ENCODE data around the gene KIF16B.

The KIF16B gene

DNA sequence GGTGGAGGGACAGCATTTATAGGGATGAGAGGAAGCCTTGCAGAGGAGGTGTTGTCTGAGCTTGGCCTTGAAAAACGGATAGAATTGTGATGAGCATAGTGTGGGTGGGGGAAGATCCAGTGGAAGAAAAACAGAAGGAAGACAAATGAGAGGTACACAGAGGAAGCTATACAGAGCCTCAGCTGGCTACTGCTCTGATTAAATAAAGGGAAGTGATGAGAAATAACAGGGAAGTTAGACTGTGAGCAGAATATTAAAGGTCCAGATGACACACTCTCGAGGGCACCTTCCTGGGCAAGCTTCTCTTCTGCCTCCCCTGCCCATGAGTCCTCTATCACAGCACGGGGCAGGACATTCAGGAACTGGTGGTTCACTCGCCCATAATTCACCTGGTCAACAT is 182.3 kb downstream of the KIF16B start:
- no peak for DNase-seq

DNA sequence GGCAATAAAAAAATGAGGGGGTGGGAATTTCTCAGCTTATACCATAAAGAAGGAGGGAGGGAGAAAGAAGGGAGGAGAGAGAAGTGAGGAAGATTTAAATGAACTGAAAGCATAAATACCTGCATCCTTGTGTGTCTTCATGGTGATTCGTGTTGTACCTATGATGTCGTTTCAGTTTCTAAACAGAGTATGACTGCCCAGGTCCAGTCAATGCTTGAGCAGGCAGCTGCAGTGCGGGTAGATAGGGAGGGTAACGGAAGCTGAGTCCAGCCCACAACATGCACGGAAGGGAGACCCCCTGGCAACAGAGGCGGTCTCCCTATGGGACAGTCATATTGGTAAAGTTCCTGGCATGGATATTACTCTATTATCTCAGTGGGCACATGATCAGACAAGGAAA is 184.5 kb downstream of the KIF16B start:
- DNase-seq, result no peak

DNA sequence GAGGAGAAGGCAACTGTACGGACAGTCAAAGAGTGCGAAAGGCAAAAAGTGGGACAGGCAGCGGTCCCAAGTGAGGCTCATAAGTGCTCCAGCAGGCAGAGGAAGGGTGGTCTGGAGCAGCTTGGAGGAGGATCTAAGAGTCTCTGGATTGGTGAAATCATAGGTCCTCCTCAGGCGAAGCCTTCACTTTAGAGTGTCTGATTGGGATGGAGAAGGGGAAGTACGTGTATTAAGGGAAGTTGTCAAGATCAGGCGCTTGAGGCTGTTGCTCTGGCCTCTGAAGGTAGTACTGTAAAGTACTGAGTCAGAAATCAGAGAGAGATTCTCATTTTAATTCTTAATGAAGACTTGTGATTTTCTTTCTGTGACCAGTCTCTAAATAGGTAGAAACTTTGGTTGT is 185.6 kb downstream of the KIF16B start:
- no peak for DNase-seq

DNA sequence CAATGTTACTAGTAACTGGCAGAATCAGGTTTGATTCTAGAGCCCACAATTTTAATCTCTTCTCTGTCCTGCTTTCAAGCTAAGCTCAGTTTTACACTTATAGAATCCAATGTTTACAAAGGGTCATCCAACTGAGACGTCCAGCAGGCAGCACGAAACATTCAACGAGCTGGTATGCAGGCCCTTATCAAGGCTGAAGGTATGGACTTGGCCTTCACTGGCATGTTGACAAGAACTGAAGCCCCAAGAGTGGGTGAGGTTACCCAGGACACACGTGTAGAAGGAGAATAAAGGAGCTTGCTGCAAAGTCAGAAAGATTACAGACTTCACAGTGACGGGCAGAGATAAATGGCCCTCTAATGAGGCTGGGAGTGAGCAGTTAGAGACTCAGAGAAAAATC is 187.4 kb downstream of the KIF16B start:
- no peak for DNase-seq

DNA sequence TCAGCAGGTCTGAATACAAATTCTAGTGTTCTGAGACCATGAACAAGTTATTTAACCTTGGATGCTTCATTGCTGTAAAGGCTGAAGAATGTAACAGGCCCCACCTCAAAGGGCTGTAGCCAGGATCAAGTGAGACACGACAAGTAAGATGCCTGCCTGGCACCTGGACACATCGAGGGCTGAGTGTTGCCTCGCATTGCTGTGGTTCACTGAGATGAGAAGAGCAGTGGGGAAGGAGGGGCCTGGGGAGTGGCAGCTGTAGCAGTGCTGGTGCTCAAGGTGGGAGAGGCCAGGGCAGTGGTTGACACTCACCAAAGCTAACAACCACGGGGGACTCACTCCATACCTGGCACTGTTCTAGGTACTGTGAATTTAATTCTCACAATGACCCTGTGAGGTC is 187.8 kb downstream of the KIF16B start:
- DNase-seq, result no peak

DNA sequence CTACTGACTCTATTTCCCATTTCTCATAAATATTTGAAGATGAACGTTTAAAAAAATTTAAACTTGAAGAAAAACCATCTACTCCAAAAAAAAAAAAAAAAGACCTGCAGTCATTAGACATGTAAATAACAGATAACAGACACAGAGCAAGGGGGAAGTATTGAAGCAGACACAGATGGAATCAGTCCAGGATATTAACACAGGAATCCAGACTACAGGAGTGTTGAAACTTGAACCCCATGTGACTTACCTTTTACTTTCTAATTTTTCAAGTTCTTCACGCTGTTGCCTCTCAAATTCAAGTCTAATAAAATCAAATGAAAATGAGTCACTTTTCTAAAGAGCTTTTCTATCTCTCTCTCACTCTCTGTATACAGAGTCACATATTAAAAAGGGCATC is 191.8 kb downstream of the KIF16B start:
- no peak for DNase-seq

DNA sequence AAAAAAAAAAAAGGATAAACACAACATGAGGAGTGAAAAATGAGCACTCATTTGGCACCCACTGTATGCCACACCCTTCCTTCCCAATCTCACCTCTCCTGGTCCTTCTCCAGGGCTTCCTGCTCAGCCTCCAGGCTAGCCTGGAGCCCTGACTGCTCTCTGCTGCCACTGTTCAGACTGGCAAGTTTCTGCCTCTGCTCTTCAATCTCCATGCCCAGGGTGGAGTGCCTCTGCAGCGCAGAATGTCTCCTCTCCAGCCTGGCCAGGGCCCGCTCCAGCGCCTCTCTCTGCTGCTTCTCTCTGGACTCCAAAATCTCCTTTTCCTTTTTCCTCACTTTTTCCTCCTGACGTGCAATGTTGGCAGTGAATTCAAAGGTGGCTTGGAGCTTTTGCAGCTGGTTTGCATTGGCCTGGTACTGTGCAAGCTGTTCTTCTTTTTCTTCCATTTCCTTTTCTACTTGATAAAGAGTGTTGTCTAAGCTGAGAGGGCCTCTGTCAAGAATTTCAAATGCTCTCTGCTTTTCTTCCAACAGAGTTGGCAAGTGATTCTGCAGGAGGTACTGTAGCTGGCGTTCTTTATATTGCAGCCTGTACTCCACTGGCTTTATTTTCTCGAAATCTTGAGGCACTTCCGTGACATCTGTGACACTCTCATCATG is 194.4 kb downstream of the KIF16B start:
- no peak for DNase-seq

DNA sequence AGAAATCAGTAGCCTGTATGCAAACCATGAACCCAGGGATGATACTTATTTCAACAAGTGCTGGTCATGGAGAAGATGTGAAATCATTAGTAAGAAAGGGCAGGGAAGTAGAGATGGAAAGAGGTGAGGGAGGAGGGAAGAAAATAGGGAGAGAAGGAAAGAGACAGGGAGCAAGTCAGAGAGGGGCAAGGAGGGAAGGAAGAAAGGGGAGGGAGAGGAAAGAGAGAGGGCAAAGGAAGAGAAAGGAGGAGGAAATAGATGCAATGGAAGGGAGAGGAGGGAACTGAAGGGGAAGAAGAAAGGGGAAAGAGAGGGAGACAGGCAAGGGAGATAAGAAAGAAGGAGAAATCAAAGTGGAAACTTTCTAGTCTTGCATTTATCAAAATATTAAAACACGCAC is 195.1 kb downstream of the KIF16B start:
- no peak for DNase-seq

DNA sequence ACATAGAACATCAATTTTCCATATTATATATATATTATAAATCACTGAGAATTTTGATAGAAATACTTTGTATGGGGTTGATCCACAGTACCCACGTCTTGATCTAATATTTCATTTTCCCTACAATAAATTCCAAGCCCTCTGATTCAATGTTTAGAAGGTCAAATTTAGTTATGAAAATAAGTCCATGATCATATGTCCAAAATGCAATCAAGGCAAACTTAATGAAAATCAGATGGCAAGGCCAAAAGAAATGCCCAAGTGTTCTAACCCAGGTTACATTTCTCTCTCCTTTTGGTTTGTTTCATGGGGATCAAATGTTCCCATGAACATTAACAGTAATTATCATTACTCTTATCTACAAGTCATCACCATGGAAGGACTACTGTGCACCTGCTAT is 203.8 kb downstream of the KIF16B start:
- DNase-seq, result no peak

DNA sequence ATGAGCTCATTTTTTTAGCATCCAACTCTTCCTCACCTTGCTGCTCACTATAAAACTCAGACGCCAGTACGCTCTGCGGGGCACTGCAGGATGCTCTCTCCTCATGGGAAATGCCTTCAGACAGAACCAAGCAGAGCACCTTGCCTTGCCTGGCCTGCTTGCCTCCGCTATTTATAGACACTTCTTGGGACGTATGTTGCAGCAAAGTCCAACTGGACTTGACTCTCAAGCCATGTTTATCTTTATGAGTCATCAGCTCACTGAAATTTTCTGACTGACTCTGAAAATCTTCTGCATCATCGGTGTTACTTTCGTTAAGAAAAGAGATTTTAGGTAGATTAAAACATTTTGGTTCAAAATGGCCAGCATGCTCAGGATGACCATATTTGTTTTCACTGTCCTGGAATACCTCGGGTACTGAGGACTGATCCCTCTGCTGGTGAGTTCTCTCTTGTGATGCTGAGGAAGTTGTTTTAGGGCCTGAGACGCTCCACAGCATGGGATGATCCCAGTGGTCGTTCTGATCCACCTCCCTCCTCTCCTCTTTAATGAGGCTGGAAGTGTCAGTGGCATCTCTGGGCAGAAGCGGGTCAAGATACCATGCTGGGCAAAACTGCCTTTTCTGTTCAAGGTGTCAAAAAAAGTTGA is 204.5 kb downstream of the KIF16B start:
- DNase-seq, result no peak

DNA sequence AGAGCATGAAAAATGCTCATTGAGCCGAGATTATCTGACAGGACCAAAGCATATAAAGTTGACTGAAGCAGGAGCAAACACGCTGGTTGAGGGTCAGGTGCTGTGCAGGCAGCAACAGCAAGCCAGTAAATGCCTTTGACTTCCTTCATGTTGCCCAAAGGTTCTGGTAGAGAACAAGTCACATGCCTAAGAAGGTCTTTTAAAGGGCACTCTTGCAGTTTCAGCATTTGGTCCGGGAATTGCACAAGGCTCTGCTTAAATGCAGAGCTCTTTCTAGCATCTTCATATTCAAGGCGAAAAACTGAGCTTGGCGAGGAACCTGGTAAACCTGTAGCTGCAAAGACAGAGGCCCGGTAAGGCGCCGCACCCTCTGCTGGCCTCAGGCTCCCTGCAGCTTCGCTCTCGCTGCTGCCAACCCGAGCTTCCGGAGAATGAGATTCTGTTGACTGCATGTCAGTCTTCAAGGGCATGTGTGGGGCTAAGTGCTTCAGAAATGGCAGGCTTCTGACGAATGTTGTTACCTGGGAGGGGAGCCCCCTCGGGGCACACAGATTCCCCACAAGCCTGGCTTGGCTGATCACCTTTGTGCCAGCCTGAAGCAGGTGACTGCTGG is 205.2 kb downstream of the KIF16B start:
- DNase-seq, result no peak

DNA sequence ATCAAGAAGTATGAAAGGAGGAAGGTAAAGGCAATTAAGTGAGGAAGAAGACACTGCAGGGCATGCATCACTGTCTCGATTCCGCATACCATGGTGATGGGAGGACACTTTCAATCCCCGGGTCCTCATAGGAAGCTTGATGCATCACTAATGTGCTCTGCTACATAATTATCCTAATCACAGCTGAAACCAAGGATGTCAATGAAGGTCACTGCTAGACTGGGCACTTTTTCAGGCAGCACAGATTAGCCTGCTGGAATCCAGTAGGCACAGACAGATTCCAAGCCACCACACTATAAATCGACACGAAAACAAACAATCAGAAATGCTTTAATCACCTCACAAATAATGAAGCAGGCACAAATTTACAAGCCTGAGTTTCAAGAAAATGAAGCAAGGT is 206.7 kb downstream of the KIF16B start:
- DNase-seq, result no peak

DNA sequence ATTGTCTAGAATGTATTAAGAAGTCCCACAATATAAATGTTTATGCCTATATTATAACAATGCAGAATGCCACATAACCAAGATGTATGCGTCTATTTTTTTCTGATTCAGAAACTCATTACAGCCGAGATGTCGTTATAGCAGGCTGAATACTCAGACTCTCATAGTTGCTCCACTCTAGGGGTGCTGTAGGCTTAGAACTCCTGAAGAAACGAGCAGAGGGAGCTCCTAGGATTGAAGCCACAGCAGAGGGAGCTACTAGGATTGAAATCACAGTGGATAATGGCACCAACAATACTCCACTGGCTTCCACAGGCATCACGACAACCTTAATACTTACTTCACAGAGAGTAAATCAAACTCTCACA is 208.9 kb downstream of the KIF16B start:
- no peak for DNase-seq

DNA sequence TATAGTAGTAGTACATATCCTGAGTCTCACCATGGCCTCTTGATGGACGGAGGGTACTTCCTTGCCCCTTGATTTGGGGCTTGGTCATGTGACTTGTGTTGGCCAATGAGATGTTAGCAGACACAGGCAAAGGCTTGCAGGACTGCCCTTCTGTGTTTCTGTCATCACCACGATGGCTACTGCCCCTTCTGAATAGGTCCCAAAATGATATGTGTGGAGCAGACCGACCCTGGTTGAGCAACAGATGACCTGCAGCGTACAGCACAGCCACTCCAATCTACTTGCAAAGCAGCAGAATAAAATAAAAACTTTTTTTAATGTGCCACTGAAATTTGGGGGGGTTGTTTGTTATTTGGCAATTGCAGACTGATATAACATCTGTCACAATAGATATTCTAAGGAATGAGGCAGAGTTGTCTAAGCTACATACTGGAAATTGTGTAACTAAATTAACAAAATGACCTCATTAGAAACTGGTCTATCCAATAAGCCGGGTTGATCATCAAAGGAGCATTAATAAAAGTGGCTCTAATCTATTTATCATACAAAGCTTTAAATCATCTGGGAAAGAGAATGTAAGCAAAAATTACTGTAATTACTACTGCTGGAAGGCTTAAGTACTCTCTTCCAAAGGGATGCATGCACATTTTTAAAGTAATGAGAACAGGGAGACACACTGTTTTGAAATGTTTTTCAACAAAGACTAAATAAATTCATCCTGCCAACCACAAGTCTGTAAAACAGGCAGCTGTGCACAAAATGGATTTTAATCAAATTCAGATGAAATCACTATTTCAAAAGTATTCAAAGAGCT is 209.5 kb downstream of the KIF16B start:
- no peak for DNase-seq

DNA sequence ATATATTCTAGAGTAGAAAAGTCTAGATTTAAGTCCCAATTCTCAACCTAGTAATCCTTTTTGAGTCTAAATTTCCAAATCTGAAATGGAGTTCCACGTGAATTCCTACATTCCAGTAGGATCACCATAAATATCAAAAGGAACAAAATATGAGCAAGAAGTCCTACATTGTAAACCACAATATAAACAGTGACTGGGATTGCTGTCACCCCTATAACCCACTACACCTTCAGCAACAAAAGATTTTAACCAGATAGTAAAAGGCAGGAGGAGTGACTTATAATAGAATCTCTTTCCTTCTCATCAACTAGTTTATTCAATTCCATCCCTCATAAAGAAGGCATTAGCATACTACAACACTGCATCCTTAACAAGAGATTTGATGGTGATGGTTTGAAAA is 210.6 kb downstream of the KIF16B start:
- no peak for DNase-seq

DNA sequence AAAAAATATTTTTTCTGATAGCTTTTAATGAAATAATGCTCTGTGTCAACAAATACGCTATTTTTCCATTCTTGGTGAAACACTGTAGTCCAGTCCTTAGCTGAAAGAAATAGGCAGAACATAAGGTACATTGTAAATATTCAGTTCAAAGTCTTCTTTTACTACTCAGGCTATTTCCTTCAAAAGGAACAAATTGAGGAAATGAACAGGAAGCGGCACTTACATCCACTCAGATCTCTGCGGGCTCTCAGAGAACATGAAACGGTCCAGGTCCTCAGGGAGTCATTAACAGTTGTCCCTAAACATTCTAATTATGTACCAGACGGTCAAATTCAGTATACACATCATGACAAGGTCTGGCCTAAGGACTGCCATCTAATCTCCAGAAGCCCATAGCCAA is 212.6 kb downstream of the KIF16B start:
- DNase-seq, result no peak

DNA sequence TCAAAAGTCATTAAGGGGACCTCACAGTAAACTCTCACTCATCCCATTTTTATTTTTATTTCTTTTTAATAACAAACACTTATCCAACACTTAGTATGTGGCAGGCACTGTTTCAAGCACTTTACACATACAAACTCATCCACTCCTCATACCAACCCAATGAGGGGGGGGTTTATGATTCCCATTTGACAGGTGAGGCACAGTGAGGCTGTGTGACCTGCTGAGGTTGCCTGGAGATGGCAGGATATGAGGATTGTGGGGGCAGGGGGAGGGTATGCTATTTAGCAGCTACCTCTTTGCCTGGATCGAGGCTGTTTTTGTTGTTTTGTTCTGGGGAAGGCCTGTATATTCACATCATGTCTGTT is 219.8 kb downstream of the KIF16B start:
- no peak for DNase-seq

DNA sequence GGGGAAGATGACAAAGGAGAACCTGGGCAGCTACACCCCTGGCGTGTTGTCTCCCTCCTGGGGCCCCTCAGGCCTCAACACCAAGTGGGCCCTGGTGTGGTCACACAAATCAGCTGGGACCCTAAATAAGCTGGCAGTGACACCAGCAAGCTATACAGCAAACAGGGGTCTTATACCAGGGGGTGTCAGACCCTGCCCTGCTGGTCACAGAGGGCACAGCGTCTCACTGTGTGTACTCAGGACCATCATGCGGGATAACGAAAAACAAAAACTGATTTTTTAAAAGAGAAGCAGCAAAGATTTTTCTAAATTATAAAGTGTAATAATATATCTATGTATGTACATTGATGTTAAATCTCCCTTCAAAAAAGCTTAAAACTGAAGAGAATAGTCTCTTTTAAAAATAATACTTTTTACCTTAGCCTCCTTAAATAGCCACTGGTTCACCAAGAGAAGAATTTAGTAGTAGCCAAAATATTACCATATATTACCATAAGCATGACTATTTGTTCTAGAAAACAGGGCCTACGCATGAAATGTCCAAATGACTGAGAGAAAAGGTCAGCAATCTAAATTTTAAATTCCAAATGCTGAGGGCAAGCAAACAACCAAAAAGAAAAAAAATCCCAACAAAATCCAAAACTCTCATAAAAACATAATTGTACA is 220.4 kb downstream of the KIF16B start:
- DNase-seq, result no peak

DNA sequence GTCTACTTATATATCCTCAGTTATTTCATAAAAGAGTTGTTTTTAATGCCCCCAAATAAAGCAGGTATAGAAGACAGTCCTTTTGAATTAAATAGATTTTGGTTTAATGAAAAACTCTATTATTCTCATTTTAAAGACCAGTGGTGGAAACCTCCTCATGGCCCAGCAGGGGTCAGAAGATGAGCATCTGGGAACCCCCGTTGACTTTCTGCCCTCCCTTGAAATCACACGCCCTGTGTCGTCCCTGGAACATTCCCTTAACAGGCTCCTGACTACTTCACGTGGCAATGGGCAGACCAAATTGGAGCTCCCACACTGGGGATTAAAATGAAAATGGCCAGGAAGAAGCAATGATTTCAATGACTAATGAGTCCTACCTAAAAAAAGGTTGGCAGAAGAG is 220.9 kb downstream of the KIF16B start:
- DNase-seq, result no peak

DNA sequence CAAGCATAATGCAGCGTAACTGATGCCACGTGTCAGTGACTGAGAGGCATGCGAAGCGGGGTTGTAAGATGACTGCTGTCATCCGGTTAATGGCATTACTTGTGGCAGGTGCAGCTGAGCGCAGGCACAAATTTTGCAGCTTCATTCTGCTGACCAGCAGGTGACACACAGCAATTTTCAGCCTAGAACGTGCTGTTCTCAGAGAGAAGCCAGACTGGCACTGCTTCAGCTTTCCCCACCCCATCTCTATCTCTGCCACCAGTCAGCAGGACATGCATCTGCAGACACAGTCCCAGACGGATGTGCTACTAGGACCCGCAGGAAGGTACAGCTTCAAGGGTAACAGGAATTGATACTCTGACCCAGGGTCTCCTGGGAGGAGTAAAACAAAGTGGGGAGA is 221.8 kb downstream of the KIF16B start:
- no peak for DNase-seq

DNA sequence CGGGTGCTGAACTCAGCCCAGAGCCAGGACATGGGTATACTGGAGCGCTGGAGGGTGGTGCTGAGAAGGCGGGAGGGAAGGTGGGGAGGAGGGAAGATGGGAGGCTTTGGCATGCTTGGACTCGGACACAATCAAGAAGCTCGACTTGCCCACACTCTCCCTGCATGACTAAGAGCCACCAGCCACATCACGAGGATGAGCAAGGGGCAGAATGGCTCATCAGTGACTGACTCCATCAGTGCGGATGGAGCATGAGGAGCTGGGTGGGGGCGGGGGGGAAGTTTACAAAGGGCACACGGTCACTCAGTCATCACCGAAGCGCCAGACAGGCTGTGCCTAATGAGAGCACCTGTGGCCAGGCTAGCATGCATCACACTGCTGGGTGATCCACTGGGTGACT is 222.8 kb downstream of the KIF16B start:
- no peak for DNase-seq

DNA sequence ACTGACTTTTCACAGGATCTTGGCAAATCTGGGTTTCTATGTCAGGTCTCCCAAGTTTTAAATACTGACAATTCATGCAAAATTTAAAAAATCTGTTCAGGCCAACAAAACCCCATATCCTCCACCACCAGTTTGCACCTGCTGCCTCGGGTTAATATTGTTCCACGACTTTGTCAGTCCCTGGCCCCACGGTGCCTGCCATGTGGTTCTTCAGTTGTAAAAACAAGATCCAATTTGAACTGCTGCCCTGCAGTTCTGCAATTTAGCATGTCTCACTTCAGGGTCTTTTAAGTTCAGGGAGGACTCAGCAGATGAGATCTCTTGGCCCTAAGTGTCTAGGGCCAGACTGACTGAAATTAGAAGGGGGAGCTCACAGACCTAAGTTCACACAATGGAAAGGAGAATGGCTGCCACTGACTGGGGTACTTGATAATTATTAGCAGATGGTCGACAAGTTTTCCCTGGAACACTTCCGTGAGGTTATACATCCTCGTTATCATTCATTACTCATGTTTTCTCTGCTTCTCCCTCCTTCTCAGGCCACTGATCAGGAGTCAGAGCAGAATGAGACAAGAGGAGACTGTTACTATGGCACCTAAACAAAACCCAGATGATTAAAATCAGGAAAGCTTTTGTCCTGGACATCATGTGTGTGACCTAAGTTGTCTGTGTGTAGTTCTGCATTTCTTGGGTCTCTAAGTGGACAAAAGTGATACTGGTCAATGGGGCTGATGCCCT is 223.6 kb downstream of the KIF16B start:
- no peak for DNase-seq

DNA sequence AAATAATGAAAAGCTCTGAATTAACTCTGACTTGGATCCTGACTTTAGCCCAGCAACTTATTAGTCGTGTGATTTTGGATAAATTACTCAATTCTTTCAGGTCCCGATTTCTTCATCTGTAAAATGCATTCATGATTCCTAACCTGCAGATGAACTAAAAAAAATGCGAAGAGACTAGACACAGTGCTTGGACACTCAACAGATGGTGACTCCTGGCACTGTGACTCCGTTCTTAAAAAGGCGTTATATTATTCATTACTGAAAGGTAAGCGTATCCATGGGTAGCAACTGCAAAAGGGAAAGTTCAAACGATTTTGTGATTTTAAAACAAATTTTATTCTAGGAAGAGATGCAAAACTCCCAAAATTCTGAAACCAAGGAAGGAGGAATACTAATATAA is 226.3 kb downstream of the KIF16B start:
- no peak for DNase-seq
